NCI-H345 (cell line): Measurements from ENCODE around the gene JOSD2.

Experiments used
- DNase-seq: peaks from one replicate; lab custom pipeline; 2025; lab: John Stamatoyannopoulos, UW

Gene JOSD2

GRCh38 chr19:50512999-50513745, 2.2 kb upstream of the JOSD2 start:
- DNase-seq: no peak

- no peak for DNase-seq
Measured at GRCh38 chr19:50512112-50512998, 1.4 kb upstream of the JOSD2 start.

DNA sequence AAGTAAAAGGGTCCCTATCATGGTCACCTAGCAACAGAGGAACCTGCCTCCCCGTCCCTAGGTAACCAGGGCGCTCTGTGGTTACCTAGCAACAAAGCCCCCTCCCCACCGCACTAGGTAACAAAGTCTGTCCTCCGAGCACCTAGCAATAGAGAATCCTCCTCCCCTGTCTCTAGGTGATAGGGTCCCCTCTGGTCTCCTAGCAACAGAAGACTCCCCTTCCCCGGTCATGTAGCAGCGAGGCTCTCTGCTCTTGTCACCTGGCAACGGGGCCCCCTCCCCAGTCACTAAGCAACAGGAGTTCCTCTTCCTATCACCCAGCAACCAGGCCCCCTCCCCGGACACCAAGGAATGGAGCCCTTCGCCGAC, 307 bp downstream of the JOSD2 start:
- peak; percentile 83 for DNase-seq

DNA sequence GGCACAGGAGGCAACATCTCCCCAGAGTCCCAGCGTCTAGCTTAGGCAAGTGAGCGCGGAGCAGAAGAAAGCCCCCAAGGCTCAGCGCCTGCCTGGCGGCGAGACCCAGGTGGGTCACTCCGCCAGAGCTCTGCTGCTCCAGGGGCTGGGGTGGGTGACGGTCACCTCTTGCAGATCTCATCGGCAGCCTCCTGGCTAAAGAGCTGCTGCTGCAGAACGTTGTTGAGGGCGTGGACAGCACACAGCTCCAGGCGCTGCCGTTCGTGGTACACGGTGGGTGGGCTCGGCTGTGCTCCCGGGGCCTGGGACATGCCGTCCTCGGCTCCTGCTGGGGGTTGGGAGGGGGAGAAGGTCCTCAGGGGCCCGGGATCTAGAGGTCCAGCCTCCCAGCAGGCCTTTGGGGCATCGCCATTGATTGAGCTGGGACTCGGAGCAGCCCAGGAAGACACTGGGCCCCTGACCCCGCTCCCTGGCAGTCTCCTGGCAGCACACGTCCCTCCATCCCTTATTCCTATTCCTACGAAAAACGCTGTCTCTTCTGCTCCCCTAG, 795 bp downstream of the JOSD2 start:
- DNase-seq: no peak

- no peak for DNase-seq
Measured at GRCh38 chr19:50509366-50509765, 1.6 kb downstream of the JOSD2 start.

DNA sequence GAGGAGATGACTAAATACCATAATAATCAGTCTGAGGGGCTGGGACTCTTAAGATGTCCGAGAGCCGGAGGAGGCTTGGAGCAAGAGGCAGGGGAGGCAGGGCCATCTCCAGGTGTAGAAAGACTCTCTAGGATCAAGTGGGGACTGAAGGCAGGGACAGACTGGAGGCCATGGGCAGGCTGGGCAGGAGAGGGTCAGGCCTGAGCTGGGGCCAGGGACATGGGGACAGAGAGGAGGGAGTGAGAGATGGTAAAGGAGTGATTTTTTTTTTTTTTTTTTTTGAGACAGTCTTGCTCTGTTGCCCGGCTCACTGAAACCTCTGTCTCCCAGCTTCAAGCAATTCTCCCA, 2.2 kb downstream of the JOSD2 start:
- no peak for DNase-seq

GRCh38 chr19:50507376-50507775, 3.6 kb downstream of the JOSD2 start:
- no peak for DNase-seq

- no peak for DNase-seq
Measured at GRCh38 chr19:50506700-50507099, 4.3 kb downstream of the JOSD2 start.

GRCh38 chr19:50505856-50506611, 5.0 kb downstream of the JOSD2 start:
- DNase-seq: no peak

DNA sequence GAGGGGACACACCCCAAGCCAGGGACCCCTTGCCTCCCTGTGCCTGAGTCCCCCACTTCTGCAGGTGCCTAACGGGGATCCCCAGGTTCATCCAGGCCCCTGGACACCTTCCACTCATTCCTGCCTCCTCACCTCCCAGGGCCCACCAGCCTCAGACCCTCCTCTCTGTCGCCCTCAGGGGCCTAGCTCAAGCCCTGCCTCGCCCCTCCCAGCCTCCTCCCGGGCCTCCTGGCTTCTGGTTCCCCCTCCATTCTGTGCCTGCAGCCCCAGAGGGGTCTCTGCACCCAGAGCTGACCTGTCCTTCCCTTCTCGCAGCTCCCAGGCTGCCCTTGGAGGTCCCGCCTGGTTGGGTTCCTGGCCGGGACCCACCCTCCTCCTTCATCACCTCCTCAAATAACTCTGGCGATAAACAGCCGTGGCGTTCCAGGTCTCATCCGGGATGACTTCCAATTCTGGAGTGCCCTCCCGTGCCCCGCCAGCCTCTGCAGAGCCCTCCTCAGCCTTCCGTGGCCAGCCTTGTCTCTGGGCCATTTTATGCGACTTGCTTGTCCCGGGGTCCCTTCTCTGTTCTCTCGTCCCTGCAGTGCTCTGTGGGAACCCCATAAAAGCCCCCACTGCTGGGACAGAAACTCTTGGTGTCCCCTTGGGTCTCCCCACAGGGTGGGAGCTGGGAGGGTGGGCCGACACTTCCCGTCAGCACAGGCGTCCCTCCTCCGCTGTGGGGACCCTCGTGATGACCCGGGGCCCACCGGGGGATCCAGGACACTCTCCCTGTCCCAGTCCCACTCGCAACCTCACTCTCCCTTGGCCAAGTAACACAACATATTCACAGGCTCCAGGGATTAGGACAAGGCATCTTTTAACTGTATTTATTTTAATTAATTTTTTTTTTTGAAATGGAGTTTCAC, 9.2 kb downstream of the JOSD2 start:
- no peak for DNase-seq

GRCh38 chr19:50501186-50501567, 9.8 kb downstream of the JOSD2 start:
- DNase-seq: no peak

DNA sequence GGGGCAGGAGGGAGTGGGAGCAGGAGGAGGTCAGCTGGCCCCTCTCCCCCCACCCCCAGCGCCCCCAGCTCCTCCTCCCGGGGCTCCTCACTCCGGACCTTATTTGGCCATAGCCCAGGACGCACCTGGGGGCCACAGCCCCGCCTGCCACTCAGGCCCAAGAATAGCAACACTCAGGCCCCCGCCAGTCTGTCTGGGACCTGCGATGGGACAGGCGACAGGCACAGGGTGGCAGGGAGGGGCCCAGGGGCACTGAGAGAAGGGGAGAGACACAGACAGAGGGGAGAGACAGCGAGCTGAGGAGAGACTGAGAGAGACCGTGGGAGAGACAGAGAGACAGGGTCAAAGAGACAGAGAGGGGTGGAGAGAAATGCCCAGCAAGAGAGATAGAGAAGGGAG, 10.2 kb downstream of the JOSD2 start:
- DNase-seq: no peak

DNA sequence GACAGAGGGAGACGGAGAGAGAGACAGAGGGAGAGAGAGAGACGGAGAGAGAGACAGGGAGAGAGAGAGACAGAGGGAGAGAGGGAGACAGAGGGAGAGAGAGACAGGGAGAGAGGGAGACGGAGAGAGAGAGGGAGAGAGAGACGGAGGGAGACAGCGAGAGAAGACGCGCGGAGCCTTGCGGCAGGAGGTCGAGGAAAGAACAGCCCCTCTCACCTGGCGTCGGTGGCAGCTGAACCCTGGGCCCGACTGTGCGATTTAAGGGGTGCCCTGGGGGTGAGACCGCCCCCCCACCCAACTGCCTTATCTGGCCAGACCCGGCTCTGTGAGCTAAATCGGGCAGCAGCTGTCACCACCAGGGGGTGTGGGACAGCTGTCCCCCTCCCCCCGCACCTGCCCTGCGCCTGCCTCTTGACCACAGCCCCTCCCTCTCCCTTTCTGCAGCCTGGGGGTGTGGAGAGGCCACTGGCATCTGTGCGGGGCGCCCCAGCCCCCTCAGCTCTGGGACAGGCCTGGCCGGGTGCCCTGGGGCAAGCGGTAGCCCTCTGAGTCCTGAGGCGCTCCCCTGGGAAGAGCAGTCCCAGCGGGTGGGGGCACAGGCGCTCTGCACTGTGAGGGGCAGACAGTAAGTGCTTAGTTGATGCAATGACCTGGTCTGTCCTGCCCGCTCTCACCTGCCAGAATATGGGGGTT, 10.8 kb downstream of the JOSD2 start:
- peak; percentile 27 for DNase-seq

DNA sequence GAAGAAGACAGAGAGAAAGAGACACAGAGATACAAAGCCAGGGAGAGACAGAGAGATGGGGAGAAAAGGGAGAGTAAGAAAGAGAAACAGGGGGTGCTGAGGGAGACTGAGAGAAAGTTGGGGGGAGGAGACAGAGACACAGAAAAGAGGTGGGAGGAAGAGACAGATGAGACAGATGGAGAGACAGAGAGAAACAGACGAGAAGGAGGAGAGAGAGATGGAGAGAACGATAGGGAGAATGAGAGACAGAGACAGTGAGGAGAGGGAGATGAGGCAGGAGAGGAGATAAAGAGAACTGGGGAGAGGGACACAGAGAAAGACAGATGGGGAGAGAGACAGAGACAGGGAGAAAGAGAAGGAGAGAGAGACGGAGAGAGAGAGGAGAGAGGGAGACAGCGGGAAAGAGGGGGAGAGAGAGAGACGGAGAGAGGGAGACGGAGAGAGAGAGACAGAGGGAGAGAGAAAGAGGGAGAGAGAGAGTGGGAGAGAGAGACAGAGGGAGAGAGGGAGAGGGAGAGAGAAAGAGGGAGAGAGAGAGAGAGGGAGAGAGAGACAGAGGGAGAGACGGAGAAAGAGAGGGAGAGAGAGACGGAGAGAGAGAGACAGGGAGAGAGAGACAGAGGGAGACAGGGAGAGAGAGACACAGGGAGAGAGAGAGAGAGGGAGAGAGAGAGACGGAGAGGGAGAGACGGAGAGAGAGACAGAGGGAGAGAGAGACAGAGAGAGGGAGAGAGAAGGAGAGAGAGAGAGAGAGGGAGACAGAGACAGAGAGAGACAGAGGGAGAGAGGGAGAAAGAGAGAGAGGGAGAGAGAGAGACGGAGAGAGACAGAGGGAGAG, 12.6 kb downstream of the JOSD2 start:
- no peak for DNase-seq

DNA sequence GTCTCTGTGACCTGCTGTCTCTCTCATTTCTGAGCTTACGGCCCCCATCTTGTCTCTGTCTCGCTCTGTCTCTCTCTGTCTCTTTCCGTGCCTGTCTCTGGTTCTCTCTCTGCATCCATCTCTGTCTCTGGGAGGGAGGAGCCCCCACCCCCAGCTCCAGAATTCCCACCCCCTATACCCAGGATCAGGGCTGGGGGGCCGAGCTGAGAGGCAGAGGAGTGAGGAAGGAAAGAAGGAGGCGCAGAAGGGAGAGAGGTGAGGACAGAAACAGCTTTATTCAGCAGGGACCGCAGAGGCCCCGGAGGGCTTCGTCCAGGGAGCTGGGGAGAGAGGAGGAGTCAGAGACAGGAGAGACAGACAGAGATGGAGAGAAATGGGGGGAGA, 14.0 kb downstream of the JOSD2 start:
- no peak for DNase-seq

DNA sequence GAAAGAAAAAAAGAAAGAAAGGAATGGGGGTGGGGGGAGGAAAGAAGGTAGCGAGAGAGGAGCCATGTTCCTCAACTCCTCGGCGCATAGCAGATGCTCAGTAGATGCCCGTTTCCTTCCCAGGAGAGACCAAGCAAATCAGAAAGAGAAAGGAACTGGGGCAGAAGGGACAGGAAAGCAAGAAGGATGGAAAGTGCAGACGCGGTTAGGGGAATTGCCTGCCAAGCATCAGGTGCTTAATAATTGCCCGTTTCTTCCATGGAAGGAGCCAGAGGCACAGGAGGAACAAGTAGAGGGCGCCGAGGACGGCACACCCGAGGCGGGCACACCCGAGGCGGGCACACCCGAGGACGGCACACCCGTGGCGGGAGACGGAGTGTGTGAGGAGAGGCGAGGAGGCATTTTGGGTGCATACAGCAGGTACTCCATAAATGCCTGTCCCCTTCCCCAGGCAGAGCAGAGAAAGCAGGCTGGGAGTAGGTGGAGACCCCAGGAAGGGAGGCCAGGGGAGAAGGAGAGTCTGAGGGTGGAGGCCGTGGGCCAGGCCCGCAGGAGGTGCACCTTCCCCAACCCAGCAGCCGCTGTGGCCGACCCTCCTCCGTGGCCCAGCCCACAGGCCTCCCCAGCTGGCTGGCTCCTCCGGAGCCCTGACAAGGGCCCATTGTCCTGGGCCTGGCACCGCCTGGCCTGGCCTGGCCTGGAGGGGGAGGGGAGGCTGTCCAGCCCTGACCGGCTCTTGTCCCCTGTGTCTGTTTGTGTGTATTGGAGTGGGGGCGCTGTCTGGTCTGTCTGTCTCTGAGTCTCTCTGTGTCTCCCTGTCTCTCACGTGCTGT, 14.6 kb downstream of the JOSD2 start:
- DNase-seq: no peak

DNA sequence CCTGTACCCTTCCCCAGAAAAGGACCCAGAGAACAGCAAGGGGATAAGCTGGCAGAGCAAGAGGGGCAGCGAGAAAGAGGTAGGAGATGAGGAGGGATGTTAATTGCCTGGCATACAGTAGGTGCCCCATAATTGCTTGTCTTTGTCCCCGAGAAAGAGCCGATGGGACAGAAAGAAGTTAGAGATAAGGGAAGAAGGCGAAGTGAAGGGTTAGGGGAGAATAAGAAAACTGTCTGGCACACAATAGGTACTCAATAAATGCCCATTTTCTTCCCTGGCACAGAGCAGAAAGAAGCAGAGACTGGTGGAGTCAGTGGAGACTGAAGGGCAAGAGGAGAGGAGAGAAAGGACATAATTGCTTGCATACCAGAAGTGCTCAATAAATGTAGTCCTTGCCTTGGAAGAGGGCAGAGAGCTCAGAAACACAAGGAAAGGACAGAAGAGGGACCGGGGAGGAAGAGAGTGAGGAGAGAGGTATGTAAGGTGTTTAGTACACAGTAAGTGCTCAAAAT, 15.9 kb downstream of the JOSD2 start:
- DNase-seq: no peak

DNA sequence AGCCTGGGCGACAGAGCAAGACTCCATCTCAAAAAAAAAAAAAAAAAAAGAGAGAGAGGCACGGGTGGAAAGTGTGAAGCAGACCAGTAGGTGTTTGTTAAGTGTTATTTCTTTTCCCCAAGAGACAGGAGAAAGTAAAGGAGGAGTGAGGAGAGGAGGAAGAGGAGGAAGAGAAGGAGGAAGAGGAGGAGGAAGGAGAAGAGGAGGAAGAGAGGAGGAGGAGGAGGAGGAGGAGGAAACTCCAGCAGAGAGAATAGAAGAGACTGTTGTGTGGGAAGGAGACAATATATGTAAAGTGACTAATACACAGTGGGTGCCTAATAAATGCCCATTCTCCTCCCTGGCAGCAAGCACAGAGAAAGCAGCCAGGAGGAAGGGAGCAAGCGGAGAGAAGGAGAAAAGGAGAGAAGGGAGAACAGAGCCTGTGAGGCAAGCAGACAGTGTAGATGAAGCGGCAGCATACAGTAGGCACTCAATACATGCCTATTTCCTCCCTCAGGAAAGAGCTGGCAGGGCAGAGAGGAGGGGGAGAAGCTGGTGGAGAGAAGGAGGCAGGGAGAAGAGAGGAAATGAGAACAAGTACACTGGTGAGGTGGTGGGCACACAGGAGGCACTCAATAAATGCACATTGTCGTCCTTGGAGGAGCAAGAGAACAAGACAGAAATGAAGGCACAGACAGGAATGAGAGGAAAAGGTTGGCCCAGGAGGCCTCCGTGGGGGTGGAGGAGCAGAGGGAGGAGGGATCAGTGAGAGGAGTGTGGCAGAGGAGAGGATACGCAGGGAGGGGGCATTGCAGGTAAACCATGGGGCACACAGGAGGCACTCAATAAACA, 16.6 kb downstream of the JOSD2 start:
- DNase-seq: no peak
